NCI-H345 treated with DMSO at 0.1 percent for 48 hours (cell line): ENCODE results near the gene ZBTB7B.
"Not testable (repeated sequence)": the region's sequence is repeated elsewhere in the genome, so short reads cannot be mapped to it uniquely, and the experiment has no call there.

Experiments
- DNase-seq: peaks from one replicate; lab custom pipeline; 2025; ENCODE audit not compliant: unreplicated experiment; lab: John Stamatoyannopoulos, UW

The ZBTB7B gene

GRCh38 chr1:154968731-154969130, 33.9 kb upstream of the ZBTB7B start:
- no peak for DNase-seq

- DNase-seq = no peak
These were observed 33.4 kb upstream of the ZBTB7B start for GRCh38 chr1:154969246-154969645.

GRCh38 chr1:154969860-154970452, 32.6 kb upstream of the ZBTB7B start:
- DNase-seq = no peak

- DNase-seq = no peak
These were observed 31.8 kb upstream of the ZBTB7B start, which contains the start of gene SHC1 for GRCh38 chr1:154970631-154971340. SHC1 (minus strand) TSS chr1:154970747; CDS start chr1:154970526, 221 bp downstream.

- no peak for DNase-seq
These were observed 31.1 kb upstream of the ZBTB7B start for GRCh38 chr1:154971341-154971998.

GRCh38 chr1:154972213-154972516, 30.4 kb upstream of the ZBTB7B start:
- DNase-seq = no peak

GRCh38 chr1:154972517-154973343, 29.9 kb upstream of the ZBTB7B start:
- no peak for DNase-seq

GRCh38 chr1:154973344-154974101, 29.1 kb upstream of the ZBTB7B start:
- DNase-seq = peak; percentile 97

GRCh38 chr1:154974102-154974807, 28.3 kb upstream of the ZBTB7B start, which contains the start of gene CKS1B:
CKS1B (plus strand) TSS chr1:154974681; CDS start chr1:154974746, 65 bp downstream.
- DNase-seq = peak; percentile 100

GRCh38 chr1:154974808-154975408, 27.7 kb upstream of the ZBTB7B start:
- peak; percentile 100 for DNase-seq

GRCh38 chr1:154975409-154976059, 27.1 kb upstream of the ZBTB7B start:
- no peak for DNase-seq

GRCh38 chr1:154977762-154978161, 24.8 kb upstream of the ZBTB7B start:
- not testable (repeated sequence) for DNase-seq

- no peak for DNase-seq
These were observed 24.2 kb upstream of the ZBTB7B start for GRCh38 chr1:154978360-154978759.

- DNase-seq = no peak
These were observed 20.3 kb upstream of the ZBTB7B start for GRCh38 chr1:154982341-154982740.

- peak; percentile 100 for DNase-seq
These were observed 19.5 kb upstream of the ZBTB7B start, which contains the start of gene FLAD1 for GRCh38 chr1:154982897-154983648. FLAD1 (plus strand) TSS chr1:154983344; CDS start chr1:154983695, 351 bp downstream.

- no peak for DNase-seq
These were observed 18.7 kb upstream of the ZBTB7B start for GRCh38 chr1:154983776-154984466.

- DNase-seq = not testable (repeated sequence)
These were observed 15.9 kb upstream of the ZBTB7B start for GRCh38 chr1:154986736-154987135.

- no peak for DNase-seq
These were observed 15.3 kb upstream of the ZBTB7B start for GRCh38 chr1:154987326-154987725.
